Measurements from ENCODE around the gene COL5A2. TPM values are rescaled to one million over a fixed set of nuclear protein-coding genes. Genes with fewer than 3 reads are reported as not detected.
A peak's percentile ranks its signal among the peaks of the same experiment; 100 is the strongest.

Gene COL5A2
- polyA plus RNA-seq, 1 donor (not counting 4 experiments of a cell fraction or from before 2014, with no cell fraction given): 7.2 TPM

DNA sequence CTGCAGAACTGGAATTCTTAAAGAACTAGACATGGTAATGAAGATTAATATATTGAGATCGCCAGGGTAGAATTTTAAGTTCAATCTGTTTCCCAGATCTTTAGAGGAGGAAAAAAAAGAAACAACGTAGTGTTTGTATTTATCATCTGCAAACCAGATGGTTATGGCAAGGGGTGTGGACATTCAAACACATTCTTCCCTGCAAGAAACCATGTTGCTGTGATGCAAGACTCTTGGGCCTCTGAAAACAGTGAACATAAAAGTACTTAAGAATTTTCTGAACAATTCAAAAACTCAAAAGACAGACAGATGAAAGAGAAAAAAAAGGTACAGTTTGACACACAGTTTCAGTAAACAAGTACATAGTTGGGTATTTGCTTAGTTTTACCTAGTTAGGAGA lies 35.6 kb downstream of the COL5A2 start:
- TF ChIP-seq EZH2 (IDR thresholded peaks at IDR 0.05; ENCODE audit: low read length): no peak
- TF ChIP-seq, protein P1, sequence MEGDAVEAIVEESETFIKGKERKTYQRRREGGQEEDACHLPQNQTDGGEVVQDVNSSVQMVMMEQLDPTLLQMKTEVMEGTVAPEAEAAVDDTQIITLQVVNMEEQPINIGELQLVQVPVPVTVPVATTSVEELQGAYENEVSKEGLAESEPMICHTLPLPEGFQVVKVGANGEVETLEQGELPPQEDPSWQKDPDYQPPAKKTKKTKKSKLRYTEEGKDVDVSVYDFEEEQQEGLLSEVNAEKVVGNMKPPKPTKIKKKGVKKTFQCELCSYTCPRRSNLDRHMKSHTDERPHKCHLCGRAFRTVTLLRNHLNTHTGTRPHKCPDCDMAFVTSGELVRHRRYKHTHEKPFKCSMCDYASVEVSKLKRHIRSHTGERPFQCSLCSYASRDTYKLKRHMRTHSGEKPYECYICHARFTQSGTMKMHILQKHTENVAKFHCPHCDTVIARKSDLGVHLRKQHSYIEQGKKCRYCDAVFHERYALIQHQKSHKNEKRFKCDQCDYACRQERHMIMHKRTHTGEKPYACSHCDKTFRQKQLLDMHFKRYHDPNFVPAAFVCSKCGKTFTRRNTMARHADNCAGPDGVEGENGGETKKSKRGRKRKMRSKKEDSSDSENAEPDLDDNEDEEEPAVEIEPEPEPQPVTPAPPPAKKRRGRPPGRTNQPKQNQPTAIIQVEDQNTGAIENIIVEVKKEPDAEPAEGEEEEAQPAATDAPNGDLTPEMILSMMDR (optimal IDR thresholded peaks at IDR 0.05 in 1 of 3, IDR thresholded peaks at IDR 0.05 in 1 of 3, conservative IDR thresholded peaks at IDR 0.05 in 1 of 3; ENCODE audit: extremely low read depth in 1 of 3, insufficient read depth in 2 of 3, low read length in 3 of 3): no peak
- Histone ChIP-seq H3K9me3 (ENCODE audit: control insufficient read depth, low read depth, low read length) (no peaks in the 10 kb centered on the region), H3K9ac (ENCODE audit: control insufficient read depth, extremely low read depth, insufficient read depth, low read length) (no peak overlapping the region), H3K4me3 (ENCODE audit: control insufficient read depth in 2 of 3, extremely low read depth in 1 of 3, insufficient read depth in 2 of 3, low read depth in 1 of 3, low read length in 3 of 3) (no peak overlapping the region), H3K79me2 (ENCODE audit: control insufficient read depth, insufficient read depth, low read length) (no peaks in the 10 kb centered on the region), H3K27me3 (ENCODE audit: control insufficient read depth, extremely low read depth, insufficient read depth, low read length) (no peaks in the 10 kb centered on the region), H3K4me2 (ENCODE audit: control insufficient read depth, extremely low read depth, insufficient read depth, low read depth, low read length) (no peak overlapping the region), H3K9me1 (ENCODE audit: control insufficient read depth, extremely low read depth, insufficient read depth, low read length) (no peaks in the 10 kb centered on the region), H3K36me3 (ENCODE audit: control insufficient read depth in 2 of 2, extremely low read depth in 1 of 2, insufficient read depth in 2 of 2, low read length in 2 of 2) (no peaks in the 10 kb centered on the region), H4K20me1 (ENCODE audit: control insufficient read depth, extremely low read depth, insufficient read depth, low read length) (no peaks in the 10 kb centered on the region), H3K27ac (ENCODE audit: control insufficient read depth, insufficient read depth, low read length) (no peak overlapping the region), H3K4me1 (ENCODE audit: control insufficient read depth, extremely low read depth, insufficient read depth, low read length) (no peaks in the 10 kb centered on the region), H2AFZ (ENCODE audit: control insufficient read depth, low read length) (no peak overlapping the region)
- dilution Hi-C loops (cut with MboI; ENCODE audit: extremely low pct_ligation_motif_present, low sequenced_read_pairs): no loop called here
- no peak for FAIRE-seq
- DNase-seq (ENCODE audit: low read depth, low spot score): no peak

- Histone ChIP-seq H4K20me1 (ENCODE audit: control insufficient read depth, extremely low read depth, insufficient read depth, low read length) (no peaks in the 10 kb centered on the region), H3K27me3 (ENCODE audit: control insufficient read depth, extremely low read depth, insufficient read depth, low read length) (no peaks in the 10 kb centered on the region), H3K9ac (ENCODE audit: control insufficient read depth, extremely low read depth, insufficient read depth, low read length) (no peak overlapping the region), H3K4me2 (ENCODE audit: control insufficient read depth, extremely low read depth, insufficient read depth, low read depth, low read length) (no peak overlapping the region), H3K79me2 (ENCODE audit: control insufficient read depth, insufficient read depth, low read length) (no peaks in the 10 kb centered on the region), H3K9me3 (ENCODE audit: control insufficient read depth, low read depth, low read length) (no peaks in the 10 kb centered on the region), H3K36me3 (ENCODE audit: control insufficient read depth in 2 of 2, extremely low read depth in 1 of 2, insufficient read depth in 2 of 2, low read length in 2 of 2) (no peaks in the 10 kb centered on the region), H3K27ac (ENCODE audit: control insufficient read depth, insufficient read depth, low read length) (no peak overlapping the region), H2AFZ (ENCODE audit: control insufficient read depth, low read length) (no peak overlapping the region), H3K4me1 (ENCODE audit: control insufficient read depth, extremely low read depth, insufficient read depth, low read length) (no peaks in the 10 kb centered on the region), H3K9me1 (ENCODE audit: control insufficient read depth, extremely low read depth, insufficient read depth, low read length) (no peaks in the 10 kb centered on the region), H3K4me3 (ENCODE audit: control insufficient read depth in 2 of 3, extremely low read depth in 1 of 3, insufficient read depth in 2 of 3, low read depth in 1 of 3, low read length in 3 of 3) (no peak overlapping the region)
- DNase-seq (ENCODE audit: low read depth, low spot score) (no peak), FAIRE-seq (peak; percentile 84)
- no peak for TF ChIP-seq EZH2 (IDR thresholded peaks at IDR 0.05; ENCODE audit: low read length)
- TF ChIP-seq, protein P1 (optimal IDR thresholded peaks at IDR 0.05 in 1 of 3, IDR thresholded peaks at IDR 0.05 in 1 of 3, conservative IDR thresholded peaks at IDR 0.05 in 1 of 3; ENCODE audit: extremely low read depth in 1 of 3, insufficient read depth in 2 of 3, low read length in 3 of 3): peak; percentile 82 to 97 (median 89)
- dilution Hi-C loops (cut with MboI; ENCODE audit: extremely low pct_ligation_motif_present, low sequenced_read_pairs): no loop called here
Observed at GRCh38 chr2:189142893-189143759, 36.4 kb downstream of the COL5A2 start.
